Activated T-cell treated with anti-CD3 and anti-CD28 coated beads, Interleukin-2, amount 50 U/mL, for 1 hour (primary cell): Measurements from ENCODE around the gene CAPN7.
A peak's percentile ranks its signal among the peaks of the same experiment; 100 is the strongest.

Experiments used
- DNase-seq: peaks from one replicate; pipeline ENCODE4 v3.0.0-alpha.2; 2020

Gene CAPN7

GRCh38 chr3:15279205-15279604 is 73.2 kb downstream of the CAPN7 start:
- DNase-seq, result no peak

GRCh38 chr3:15279671-15280402 is 73.8 kb downstream of the CAPN7 start:
- DNase-seq, result no peak

GRCh38 chr3:15280853-15281532 is 74.9 kb downstream of the CAPN7 start:
- DNase-seq, result no peak

- no peak for DNase-seq
These were observed 75.8 kb downstream of the CAPN7 start for GRCh38 chr3:15281817-15282216.

GRCh38 chr3:15283702-15284101 is 77.7 kb downstream of the CAPN7 start:
- DNase-seq, result no peak

- no peak for DNase-seq
These were observed 78.3 kb downstream of the CAPN7 start for GRCh38 chr3:15284121-15284889.

GRCh38 chr3:15286022-15286421 is 80.0 kb downstream of the CAPN7 start:
- DNase-seq, result no peak

GRCh38 chr3:15287565-15288330 is 81.7 kb downstream of the CAPN7 start:
- DNase-seq, result no peak

GRCh38 chr3:15288331-15289035 is 82.4 kb downstream of the CAPN7 start:
- DNase-seq, result no peak

GRCh38 chr3:15289661-15290060 is 83.6 kb downstream of the CAPN7 start:
- no peak for DNase-seq

GRCh38 chr3:15290736-15291135 is 84.7 kb downstream of the CAPN7 start:
- no peak for DNase-seq

GRCh38 chr3:15291589-15292541 is 85.8 kb downstream of the CAPN7 start:
- peak; percentile 67 for DNase-seq

GRCh38 chr3:15292765-15293522 is 86.9 kb downstream of the CAPN7 start:
- no peak for DNase-seq

- no peak for DNase-seq
These were observed 88.9 kb downstream of the CAPN7 start for GRCh38 chr3:15294929-15295328.

- no peak for DNase-seq
These were observed 89.5 kb downstream of the CAPN7 start for GRCh38 chr3:15295506-15295905.

- DNase-seq, result no peak
These were observed 91.7 kb downstream of the CAPN7 start for GRCh38 chr3:15297608-15298350.

GRCh38 chr3:15298504-15298903 is 92.5 kb downstream of the CAPN7 start:
- no peak for DNase-seq

GRCh38 chr3:15299036-15299435 is 93.0 kb downstream of the CAPN7 start:
- DNase-seq, result no peak

- no peak for DNase-seq
These were observed 94.5 kb downstream of the CAPN7 start for GRCh38 chr3:15300323-15301078.
